Astrocyte (in vitro differentiated cells and primary cell): ENCODE data around the gene APOH. TPM values are rescaled to one million over a fixed set of nuclear protein-coding genes. Genes with fewer than 3 reads are reported as not detected.

ENCODE experiments used
- DNase-seq: peaks from one replicate; pipeline ENCODE4 v3.0.0-alpha.2; 2010; ENCODE audit warnings: low read depth
- FAIRE-seq: peaks from 2 replicates; lab custom pipeline; 2011; peaks lifted over from hg19 to GRCh38; lab: Jason Lieb, UNC
- H2AFZ ChIP-seq: 2 replicates; pipeline ENCODE4 v1.6.0; 2012; ENCODE audit warnings: low read depth, low read length, inconsistent platforms
- H3K27ac ChIP-seq: 2 replicates; pipeline ENCODE4 v1.5.1; 2011; ENCODE audit warnings: low read depth, low read length, inconsistent platforms
- H3K27me3 ChIP-seq: 2 replicates; pipeline ENCODE4 v1.6.0; 2011; ENCODE audit warnings: low read length, inconsistent platforms; ENCODE audit not compliant: insufficient read depth
- H3K36me3 ChIP-seq: 2 replicates; pipeline ENCODE4 v1.5.1; 2011; ENCODE audit warnings: low read length, inconsistent platforms; ENCODE audit not compliant: insufficient read depth
- H3K4me1 ChIP-seq: 2 replicates; pipeline ENCODE4 v1.5.1; 2011; ENCODE audit warnings: low read length, inconsistent platforms; ENCODE audit not compliant: insufficient read depth
- H3K4me2 ChIP-seq: 2 replicates; pipeline ENCODE4 v1.6.0; 2012; ENCODE audit warnings: low read length, inconsistent platforms
- H3K4me3 ChIP-seq: 2 replicates; pipeline ENCODE4 v1.5.1; 2011; ENCODE audit warnings: low read depth, mild to moderate bottlenecking, low read length, inconsistent platforms; ENCODE audit not compliant: insufficient read depth
- H3K79me2 ChIP-seq: 2 replicates; pipeline ENCODE4 v1.6.0; 2012; ENCODE audit warnings: mild to moderate bottlenecking, low read length, inconsistent platforms; ENCODE audit not compliant: insufficient read depth
- H3K9ac ChIP-seq: 2 replicates; pipeline ENCODE4 v1.6.0; 2012; ENCODE audit warnings: mild to moderate bottlenecking, low read length, inconsistent platforms
- H3K9me3 ChIP-seq: 2 replicates; pipeline ENCODE4 v1.5.1; 2012; ENCODE audit warnings: low read depth, mild to moderate bottlenecking, low read length, inconsistent platforms; ENCODE audit not compliant: insufficient read depth
- H4K20me1 ChIP-seq: 2 replicates; pipeline ENCODE4 v1.6.0; 2012; ENCODE audit warnings: low read length, inconsistent platforms; ENCODE audit not compliant: insufficient read depth
- H3K27ac Mint-ChIP-seq: one replicate; pipeline ENCODE4 v1.8.0; 2021; ENCODE audit warnings: mild to moderate bottlenecking, mixed read lengths; ENCODE audit not compliant: unreplicated experiment
- H3K27me3 Mint-ChIP-seq: one replicate; pipeline ENCODE4 v1.8.0; 2021; ENCODE audit warnings: low read depth, mixed read lengths; ENCODE audit not compliant: unreplicated experiment
- H3K36me3 Mint-ChIP-seq: one replicate; pipeline ENCODE4 v1.8.0; 2021; ENCODE audit warnings: low read depth, mixed read lengths; ENCODE audit not compliant: unreplicated experiment
- H3K4me1 Mint-ChIP-seq: one replicate; pipeline ENCODE4 v1.8.0; 2021; ENCODE audit warnings: low read depth, mixed read lengths; ENCODE audit not compliant: unreplicated experiment
- H3K4me3 Mint-ChIP-seq: one replicate; pipeline ENCODE4 v1.8.0; 2021; ENCODE audit warnings: mild to moderate bottlenecking, moderate library complexity, mixed read lengths; ENCODE audit not compliant: unreplicated experiment
- H3K9me3 Mint-ChIP-seq: one replicate; pipeline ENCODE4 v1.8.0; 2021; ENCODE audit warnings: mild to moderate bottlenecking, mixed read lengths; ENCODE audit not compliant: unreplicated experiment
- EZH2 ChIP-seq: IDR thresholded peaks from 2 replicates; pipeline ENCODE4 v1.6.1; 2012; ENCODE audit warnings: mild to moderate bottlenecking, low read length, inconsistent platforms; ENCODE audit not compliant: insufficient read depth
- total RNA-seq: library from RNA; stranded (reverse); gene quantifications from 2 replicates; pipeline ENCODE4 v1.2.1, GENCODE V29; 2021
- TF ChIP-seq, protein P1 (sequence below): IDR thresholded peaks from 2 replicates; pipeline ENCODE4 v1.5.1; 2011; ENCODE audit warnings: low read depth, mild to moderate bottlenecking, inconsistent platforms, low read length, moderate library complexity; ENCODE audit not compliant: insufficient read depth

Gene APOH
- total RNA-seq, 1 donor from 2014 or later = not detected

DNA sequence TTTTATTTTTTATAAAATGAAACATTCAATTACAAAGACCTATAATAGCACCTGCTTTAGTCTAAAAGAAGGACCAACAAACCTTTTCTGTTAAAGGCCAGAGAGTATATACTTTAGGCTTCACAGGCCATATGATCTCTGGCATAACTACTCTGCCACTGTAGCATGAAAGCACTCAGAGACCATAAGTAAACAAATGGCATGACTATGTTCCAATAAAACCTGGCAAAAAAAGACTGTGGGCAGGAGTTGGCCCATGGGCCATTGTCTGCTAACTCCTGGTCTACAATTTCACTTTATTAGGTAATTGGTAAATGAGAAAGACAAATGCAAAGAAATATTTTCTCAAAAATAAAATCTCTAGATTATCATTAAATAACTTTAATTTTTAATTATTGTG lies 52.2 kb downstream of the APOH start:
- H3K9me3 Mint-ChIP-seq = no peaks in the 10 kb centered on the region
- no peak for FAIRE-seq
- TF ChIP-seq, protein P1, sequence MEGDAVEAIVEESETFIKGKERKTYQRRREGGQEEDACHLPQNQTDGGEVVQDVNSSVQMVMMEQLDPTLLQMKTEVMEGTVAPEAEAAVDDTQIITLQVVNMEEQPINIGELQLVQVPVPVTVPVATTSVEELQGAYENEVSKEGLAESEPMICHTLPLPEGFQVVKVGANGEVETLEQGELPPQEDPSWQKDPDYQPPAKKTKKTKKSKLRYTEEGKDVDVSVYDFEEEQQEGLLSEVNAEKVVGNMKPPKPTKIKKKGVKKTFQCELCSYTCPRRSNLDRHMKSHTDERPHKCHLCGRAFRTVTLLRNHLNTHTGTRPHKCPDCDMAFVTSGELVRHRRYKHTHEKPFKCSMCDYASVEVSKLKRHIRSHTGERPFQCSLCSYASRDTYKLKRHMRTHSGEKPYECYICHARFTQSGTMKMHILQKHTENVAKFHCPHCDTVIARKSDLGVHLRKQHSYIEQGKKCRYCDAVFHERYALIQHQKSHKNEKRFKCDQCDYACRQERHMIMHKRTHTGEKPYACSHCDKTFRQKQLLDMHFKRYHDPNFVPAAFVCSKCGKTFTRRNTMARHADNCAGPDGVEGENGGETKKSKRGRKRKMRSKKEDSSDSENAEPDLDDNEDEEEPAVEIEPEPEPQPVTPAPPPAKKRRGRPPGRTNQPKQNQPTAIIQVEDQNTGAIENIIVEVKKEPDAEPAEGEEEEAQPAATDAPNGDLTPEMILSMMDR = no peak
- no peak for TF ChIP-seq EZH2
- Histone ChIP-seq H3K27ac (no peak overlapping the region), H3K9me3 (no peaks in the 10 kb centered on the region), H3K4me3 (no peak overlapping the region), H3K79me2 (no peaks in the 10 kb centered on the region), H3K9ac (no peak overlapping the region), H2AFZ (no peak overlapping the region), H3K4me2 (no peak overlapping the region), H3K4me1 (no peaks in the 10 kb centered on the region), H4K20me1 (no peaks in the 10 kb centered on the region), H3K27me3 (no peaks in the 10 kb centered on the region), H3K36me3 (no peaks in the 10 kb centered on the region)
- no peak overlapping the region for H3K27ac Mint-ChIP-seq
- no peaks in the 10 kb centered on the region for H3K27me3 Mint-ChIP-seq
- H3K4me3 Mint-ChIP-seq = no peak overlapping the region
- no peaks in the 10 kb centered on the region for H3K4me1 Mint-ChIP-seq
- H3K36me3 Mint-ChIP-seq = peaks cover 10% of the 10 kb centered on the region
- DNase-seq = no peak

DNA sequence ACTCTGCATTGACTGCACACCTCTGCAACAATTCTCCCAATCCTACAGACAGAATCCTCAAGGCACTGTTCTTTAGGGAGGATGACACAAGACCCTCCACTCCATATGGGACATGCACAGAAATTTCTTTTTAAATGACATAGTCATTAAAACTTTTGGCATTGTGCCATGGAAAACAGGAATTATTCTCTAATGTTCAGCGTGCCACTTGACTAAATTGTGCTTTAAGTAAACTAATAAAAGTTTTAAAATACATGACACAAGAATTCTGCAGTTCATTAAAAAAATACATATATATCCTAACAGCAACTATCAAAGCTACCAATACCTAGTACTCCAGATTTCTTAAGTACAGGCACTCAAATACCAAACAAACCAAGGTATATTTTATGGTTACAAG lies 53.3 kb downstream of the APOH start:
- no peaks in the 10 kb centered on the region for H3K27me3 ChIP-seq
- H2AFZ ChIP-seq = no peak overlapping the region
- H3K36me3 ChIP-seq = no peaks in the 10 kb centered on the region
- H3K27ac Mint-ChIP-seq = no peak overlapping the region
- TF ChIP-seq EZH2 = no peak
- H3K4me1 Mint-ChIP-seq = no peaks in the 10 kb centered on the region
- H3K9me3 Mint-ChIP-seq = no peaks in the 10 kb centered on the region
- H3K27ac ChIP-seq = no peak overlapping the region
- no peak overlapping the region for H3K4me2 ChIP-seq
- no peak overlapping the region for H3K4me3 ChIP-seq
- H3K27me3 Mint-ChIP-seq = no peaks in the 10 kb centered on the region
- peaks cover 6% of the 10 kb centered on the region for H3K36me3 Mint-ChIP-seq
- H3K4me1 ChIP-seq = no peaks in the 10 kb centered on the region
- no peak overlapping the region for H3K4me3 Mint-ChIP-seq
- no peak for DNase-seq
- H3K9ac ChIP-seq = no peak overlapping the region
- H3K9me3 ChIP-seq = no peaks in the 10 kb centered on the region
- H3K79me2 ChIP-seq = no peaks in the 10 kb centered on the region
- no peak for FAIRE-seq
- no peaks in the 10 kb centered on the region for H4K20me1 ChIP-seq

DNA sequence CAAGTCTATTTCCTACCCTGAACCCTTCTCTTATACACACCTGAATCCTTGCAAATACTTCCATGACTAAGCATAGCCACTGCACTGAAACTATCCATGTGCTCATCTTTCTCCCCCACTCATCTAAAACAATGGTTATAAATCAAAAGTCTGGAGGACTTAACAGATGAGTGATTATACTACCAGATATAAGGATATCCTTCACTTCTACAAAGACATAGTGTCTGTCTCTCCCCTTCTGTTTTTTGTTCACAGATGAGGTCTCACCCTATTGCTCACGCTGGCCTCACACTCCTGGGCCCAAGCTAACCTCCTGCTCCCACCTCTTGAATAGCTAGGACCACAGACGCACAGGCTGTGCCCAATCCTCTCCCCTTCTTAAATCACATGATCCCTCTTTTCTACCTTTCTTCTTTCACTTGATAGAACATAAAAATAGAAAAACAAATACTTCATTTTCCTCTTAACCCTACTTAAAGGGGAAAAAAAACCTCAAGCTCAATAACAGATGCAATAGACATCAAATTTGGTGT lies 56.5 kb downstream of the APOH start:
- no peaks in the 10 kb centered on the region for H3K9me3 Mint-ChIP-seq
- H3K27me3 ChIP-seq = no peaks in the 10 kb centered on the region
- no peaks in the 10 kb centered on the region for H4K20me1 ChIP-seq
- no peak for TF ChIP-seq EZH2
- TF ChIP-seq, protein P1 = no peak
- H3K27ac ChIP-seq = no peak overlapping the region
- H3K36me3 ChIP-seq = no peaks in the 10 kb centered on the region
- H3K79me2 ChIP-seq = no peaks in the 10 kb centered on the region
- no peak overlapping the region for H3K9ac ChIP-seq
- H3K27ac Mint-ChIP-seq = no peak overlapping the region
- no peak overlapping the region for H3K4me2 ChIP-seq
- H3K9me3 ChIP-seq = no peaks in the 10 kb centered on the region
- no peaks in the 10 kb centered on the region for H3K36me3 Mint-ChIP-seq
- no peaks in the 10 kb centered on the region for H3K4me1 Mint-ChIP-seq
- H3K4me3 ChIP-seq = no peak overlapping the region
- H2AFZ ChIP-seq = no peak overlapping the region
- FAIRE-seq (no peak), DNase-seq (no peak)
- H3K4me3 Mint-ChIP-seq = no peak overlapping the region
- no peaks in the 10 kb centered on the region for H3K27me3 Mint-ChIP-seq
- H3K4me1 ChIP-seq = no peaks in the 10 kb centered on the region
